ENCODE measurements around the gene TSPAN7. TPM values are rescaled to one million over a fixed set of nuclear protein-coding genes. Genes with fewer than 3 reads are reported as not detected.

Gene TSPAN7
- total RNA-seq, 2 donors from 2014 or later = 0.60 to 0.62 TPM

Other genes with a start within 250 kb of the TSPAN7 start
- gene RPGR, start 234.0 kb upstream of the TSPAN7 start, total RNA-seq = 1 to 10 TPM; 8.6 to 8.7 TPM
- not detected for gene OTC, start 208.9 kb upstream of the TSPAN7 start, total RNA-seq
- gene MID1IP1, start 239.9 kb downstream of the TSPAN7 start, total RNA-seq = 100 to 1,000 TPM; 118 to 133 TPM

Measured in activated T-cell treated with anti-CD3 and anti-CD28 coated beads, Interleukin-2, amount 50 U/mL, for 72 hours (primary cell).